ENCODE measurements around the gene RAPGEF2.
"Not testable (repeated sequence)": the region's sequence is repeated elsewhere in the genome, so short reads cannot be mapped to it uniquely, and the experiment has no call there.

The RAPGEF2 gene

GRCh38 chr4:159141193-159141592, 38.3 kb downstream of the RAPGEF2 start:
- no peak for DNase-seq

- DNase-seq, result no peak
These were observed 39.4 kb downstream of the RAPGEF2 start for GRCh38 chr4:159142241-159142640.

- DNase-seq, result no peak
These were observed 40.0 kb downstream of the RAPGEF2 start for GRCh38 chr4:159142681-159143384.

- DNase-seq, result no peak
These were observed 40.8 kb downstream of the RAPGEF2 start for GRCh38 chr4:159143687-159144086.

GRCh38 chr4:159144112-159144694, 41.3 kb downstream of the RAPGEF2 start:
- DNase-seq, result no peak

- DNase-seq, result no peak
These were observed 42.6 kb downstream of the RAPGEF2 start for GRCh38 chr4:159145318-159145991.

GRCh38 chr4:159145992-159146330, 43.1 kb downstream of the RAPGEF2 start:
- DNase-seq, result no peak

GRCh38 chr4:159146488-159146887, 43.6 kb downstream of the RAPGEF2 start:
- DNase-seq, result no peak

GRCh38 chr4:159148441-159148840, 45.6 kb downstream of the RAPGEF2 start:
- DNase-seq, result no peak

GRCh38 chr4:159149666-159150065, 46.8 kb downstream of the RAPGEF2 start:
- DNase-seq, result no peak

- DNase-seq, result no peak
These were observed 47.5 kb downstream of the RAPGEF2 start for GRCh38 chr4:159150396-159150795.

GRCh38 chr4:159150821-159151390, 48.0 kb downstream of the RAPGEF2 start:
- no peak for DNase-seq

- no peak for DNase-seq
These were observed 48.8 kb downstream of the RAPGEF2 start for GRCh38 chr4:159151689-159152088.

GRCh38 chr4:159152181-159152580, 49.3 kb downstream of the RAPGEF2 start:
- no peak for DNase-seq

- no peak for DNase-seq
These were observed 50.8 kb downstream of the RAPGEF2 start for GRCh38 chr4:159153669-159154068.

GRCh38 chr4:159155119-159155518, 52.2 kb downstream of the RAPGEF2 start:
- DNase-seq, result no peak

- no peak for DNase-seq
These were observed 55.3 kb downstream of the RAPGEF2 start for GRCh38 chr4:159158083-159158617.

GRCh38 chr4:159158985-159159384, 56.1 kb downstream of the RAPGEF2 start:
- DNase-seq, result no peak

GRCh38 chr4:159159611-159160010, 56.7 kb downstream of the RAPGEF2 start:
- DNase-seq, result no peak

GRCh38 chr4:159160242-159160641, 57.4 kb downstream of the RAPGEF2 start:
- no peak for DNase-seq

GRCh38 chr4:159161436-159161835, 58.6 kb downstream of the RAPGEF2 start:
- DNase-seq, result not testable (repeated sequence)

- no peak for DNase-seq
These were observed 59.7 kb downstream of the RAPGEF2 start for GRCh38 chr4:159162576-159162975.

GRCh38 chr4:159163521-159163920, 60.6 kb downstream of the RAPGEF2 start:
- no peak for DNase-seq
